Measurements from ENCODE around the gene RDX. TPM values are rescaled to one million over a fixed set of nuclear protein-coding genes. Genes with fewer than 3 reads are reported as not detected.
A peak's percentile ranks its signal among the peaks of the same experiment; 100 is the strongest.

Gene RDX
- total RNA-seq, 1 donor from 2014 or later: 167 TPM

DNA sequence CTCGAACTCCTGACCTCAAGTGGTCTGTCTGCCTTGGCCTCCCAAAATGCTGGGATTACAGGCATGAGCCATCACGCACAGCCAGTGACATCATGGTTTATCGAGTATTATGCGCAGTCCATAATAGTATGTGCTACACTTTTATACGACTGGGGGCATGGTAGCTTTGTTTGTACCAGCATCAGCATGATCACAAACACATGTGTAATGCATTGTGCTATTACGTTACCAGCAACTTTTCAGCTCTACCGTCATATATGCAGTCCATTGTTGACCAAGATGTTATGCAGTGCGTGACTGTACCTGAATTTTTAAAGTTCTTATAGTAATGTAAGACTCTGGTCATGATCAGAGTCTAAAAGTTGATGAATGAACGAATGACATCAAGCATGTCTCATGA is 135.4 kb downstream of the RDX start:
- Mint-ChIP-seq H3K9me3 (no peaks in the 10 kb centered on the region), H3K27me3 (ENCODE audit: low read depth) (no peaks in the 10 kb centered on the region), H3K27ac (ENCODE audit: unreplicated experiment) (no peak overlapping the region), H3K4me3 (no peak overlapping the region), H3K4me1 (peaks cover 4% of the 10 kb centered on the region), H3K36me3 (ENCODE audit: low read depth) (peaks cover 33% of the 10 kb centered on the region)
- DNase-seq (ENCODE audit: low read depth, low spot score): no peak
- TF ChIP-seq, protein P1, sequence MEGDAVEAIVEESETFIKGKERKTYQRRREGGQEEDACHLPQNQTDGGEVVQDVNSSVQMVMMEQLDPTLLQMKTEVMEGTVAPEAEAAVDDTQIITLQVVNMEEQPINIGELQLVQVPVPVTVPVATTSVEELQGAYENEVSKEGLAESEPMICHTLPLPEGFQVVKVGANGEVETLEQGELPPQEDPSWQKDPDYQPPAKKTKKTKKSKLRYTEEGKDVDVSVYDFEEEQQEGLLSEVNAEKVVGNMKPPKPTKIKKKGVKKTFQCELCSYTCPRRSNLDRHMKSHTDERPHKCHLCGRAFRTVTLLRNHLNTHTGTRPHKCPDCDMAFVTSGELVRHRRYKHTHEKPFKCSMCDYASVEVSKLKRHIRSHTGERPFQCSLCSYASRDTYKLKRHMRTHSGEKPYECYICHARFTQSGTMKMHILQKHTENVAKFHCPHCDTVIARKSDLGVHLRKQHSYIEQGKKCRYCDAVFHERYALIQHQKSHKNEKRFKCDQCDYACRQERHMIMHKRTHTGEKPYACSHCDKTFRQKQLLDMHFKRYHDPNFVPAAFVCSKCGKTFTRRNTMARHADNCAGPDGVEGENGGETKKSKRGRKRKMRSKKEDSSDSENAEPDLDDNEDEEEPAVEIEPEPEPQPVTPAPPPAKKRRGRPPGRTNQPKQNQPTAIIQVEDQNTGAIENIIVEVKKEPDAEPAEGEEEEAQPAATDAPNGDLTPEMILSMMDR (conservative IDR thresholded peaks at IDR 0.05): no peak

DNA sequence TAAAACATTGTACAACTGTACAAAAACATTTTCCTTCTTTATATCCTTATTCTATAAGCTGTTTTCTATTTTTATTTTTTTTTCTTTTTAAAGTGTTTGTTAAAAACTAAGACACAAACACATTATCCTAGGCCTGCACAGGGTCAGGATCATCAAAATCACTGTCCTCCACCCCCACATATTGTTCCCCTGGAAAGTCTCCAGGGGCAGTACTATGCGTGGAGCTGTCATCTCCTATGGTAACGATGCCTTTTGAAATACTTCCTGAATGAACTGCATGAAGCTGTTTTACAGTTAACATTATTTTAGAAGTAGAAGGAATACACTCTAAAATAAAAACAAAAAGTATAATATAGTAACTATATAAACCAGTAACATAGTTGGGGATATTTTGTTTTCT is 136.0 kb downstream of the RDX start:
- DNase-seq (ENCODE audit: low read depth, low spot score): no peak
- Mint-ChIP-seq H3K4me3 (no peak overlapping the region), H3K36me3 (ENCODE audit: low read depth) (peaks cover 30% of the 10 kb centered on the region), H3K4me1 (peaks cover 4% of the 10 kb centered on the region), H3K27ac (ENCODE audit: unreplicated experiment) (no peak overlapping the region), H3K27me3 (ENCODE audit: low read depth) (no peaks in the 10 kb centered on the region), H3K9me3 (no peaks in the 10 kb centered on the region)
- TF ChIP-seq, protein P1 (conservative IDR thresholded peaks at IDR 0.05): no peak

DNA sequence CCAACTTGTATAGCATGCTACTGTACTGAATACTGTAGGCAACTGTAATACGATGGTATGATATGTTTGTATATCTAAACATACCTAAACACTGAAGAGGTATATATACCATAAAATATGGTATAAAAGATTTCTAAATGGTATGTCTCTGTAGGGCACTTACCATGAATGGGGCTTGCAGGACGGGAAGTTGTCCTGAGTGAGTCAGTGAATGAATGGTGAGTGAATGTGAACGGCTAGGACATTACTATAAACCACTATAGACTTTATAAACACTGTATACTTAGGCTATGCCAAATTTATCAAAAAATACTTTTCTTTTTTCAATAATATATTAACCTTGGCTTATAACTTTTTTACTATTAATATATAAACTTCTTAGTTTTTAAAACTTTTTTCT is 136.4 kb downstream of the RDX start:
- Mint-ChIP-seq H3K4me3 (no peak overlapping the region), H3K36me3 (ENCODE audit: low read depth) (peaks cover 26% of the 10 kb centered on the region), H3K27me3 (ENCODE audit: low read depth) (no peaks in the 10 kb centered on the region), H3K27ac (ENCODE audit: unreplicated experiment) (no peak overlapping the region), H3K4me1 (peaks cover 4% of the 10 kb centered on the region), H3K9me3 (no peaks in the 10 kb centered on the region)
- no peak for DNase-seq (ENCODE audit: low read depth, low spot score)
- TF ChIP-seq, protein P1 (conservative IDR thresholded peaks at IDR 0.05): no peak

DNA sequence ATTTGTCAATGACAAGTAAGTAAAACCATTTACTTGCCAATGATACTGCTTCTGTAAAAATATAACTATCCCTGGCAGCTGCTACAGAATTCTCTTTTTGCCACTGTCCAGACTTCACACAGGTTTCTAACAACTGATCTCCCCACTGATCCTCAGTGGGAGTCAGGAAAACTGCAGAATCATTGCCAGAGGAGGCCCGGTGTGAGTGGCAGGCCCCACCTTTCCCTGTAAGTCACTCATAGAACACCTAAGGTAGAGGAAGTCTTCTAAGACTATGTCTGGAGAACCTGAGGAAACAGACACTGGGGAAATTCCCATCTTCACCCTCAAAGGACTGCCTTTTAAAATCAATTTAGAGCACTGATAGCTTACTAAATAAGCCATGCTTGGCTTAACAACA is 136.9 kb downstream of the RDX start:
- no peak overlapping the region for H3K27ac Mint-ChIP-seq (ENCODE audit: unreplicated experiment)
- no peaks in the 10 kb centered on the region for H3K9me3 Mint-ChIP-seq
- H3K27me3 Mint-ChIP-seq (ENCODE audit: low read depth): no peaks in the 10 kb centered on the region
- no peak for DNase-seq (ENCODE audit: low read depth, low spot score)
- H3K4me1 Mint-ChIP-seq: peaks cover 4% of the 10 kb centered on the region
- no peak overlapping the region for H3K4me3 Mint-ChIP-seq
- TF ChIP-seq, protein P1 (conservative IDR thresholded peaks at IDR 0.05): no peak
- peaks cover 21% of the 10 kb centered on the region for H3K36me3 Mint-ChIP-seq (ENCODE audit: low read depth)

DNA sequence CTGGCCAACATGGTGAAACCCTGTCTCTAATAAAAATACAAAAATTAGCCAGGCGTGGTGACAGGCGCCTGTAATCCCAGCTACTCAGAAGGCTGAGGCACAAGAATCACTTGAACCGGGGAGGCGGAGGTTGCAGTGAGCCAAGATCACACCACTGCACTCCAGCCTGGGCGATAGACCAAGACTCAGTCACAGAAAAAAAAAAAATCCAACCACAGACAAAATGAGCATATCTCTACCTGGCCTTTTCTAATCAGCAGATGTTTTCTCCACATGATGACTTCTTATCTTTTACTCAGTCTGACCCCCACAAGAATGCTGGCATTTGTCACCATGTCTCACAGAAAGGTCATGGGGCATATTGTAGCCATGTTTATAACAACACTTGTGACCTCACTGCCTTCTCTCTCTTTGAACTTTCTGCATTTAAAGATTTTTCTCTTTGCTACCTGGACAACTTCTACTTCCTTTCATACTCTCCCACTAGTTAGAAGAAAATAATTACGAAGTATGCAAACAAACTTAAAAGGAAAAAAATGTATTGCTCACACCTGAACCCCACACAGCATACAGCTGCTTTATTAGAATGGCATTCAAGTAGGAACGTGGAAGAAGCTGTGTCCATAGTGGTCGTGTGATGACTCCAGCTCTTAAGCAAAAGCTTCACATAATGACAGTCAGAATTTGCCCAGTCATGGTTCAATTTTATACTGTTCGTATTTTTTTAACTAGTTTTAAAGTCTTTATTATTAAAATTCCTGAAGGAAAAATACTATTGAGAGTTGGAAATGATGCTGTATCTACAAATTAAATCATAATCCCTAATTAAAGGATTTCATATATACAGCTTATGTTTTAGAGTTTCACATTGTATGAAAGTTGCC is 137.9 kb downstream of the RDX start:
- peaks cover 4% of the 10 kb centered on the region for H3K4me1 Mint-ChIP-seq
- no peaks in the 10 kb centered on the region for H3K27me3 Mint-ChIP-seq (ENCODE audit: low read depth)
- H3K4me3 Mint-ChIP-seq: no peak overlapping the region
- H3K27ac Mint-ChIP-seq (ENCODE audit: unreplicated experiment): peak overlapping the region; percentile 5
- H3K36me3 Mint-ChIP-seq (ENCODE audit: low read depth): peaks cover 18% of the 10 kb centered on the region
- TF ChIP-seq, protein P1 (conservative IDR thresholded peaks at IDR 0.05): no peak
- H3K9me3 Mint-ChIP-seq: no peaks in the 10 kb centered on the region
- DNase-seq (ENCODE audit: low read depth, low spot score): no peak
